ENCODE data around the gene RBM39. TPM values are rescaled to one million over a fixed set of nuclear protein-coding genes. Genes with fewer than 3 reads are reported as not detected.
A peak's percentile ranks its signal among the peaks of the same experiment; 100 is the strongest.

RBM39 gene
- total and polyA plus RNA-seq, 2 of the 8 experiments (the other 6 are each of a cell fraction or from before 2014, with no cell fraction given): 78.0 to 219 TPM

DNA sequence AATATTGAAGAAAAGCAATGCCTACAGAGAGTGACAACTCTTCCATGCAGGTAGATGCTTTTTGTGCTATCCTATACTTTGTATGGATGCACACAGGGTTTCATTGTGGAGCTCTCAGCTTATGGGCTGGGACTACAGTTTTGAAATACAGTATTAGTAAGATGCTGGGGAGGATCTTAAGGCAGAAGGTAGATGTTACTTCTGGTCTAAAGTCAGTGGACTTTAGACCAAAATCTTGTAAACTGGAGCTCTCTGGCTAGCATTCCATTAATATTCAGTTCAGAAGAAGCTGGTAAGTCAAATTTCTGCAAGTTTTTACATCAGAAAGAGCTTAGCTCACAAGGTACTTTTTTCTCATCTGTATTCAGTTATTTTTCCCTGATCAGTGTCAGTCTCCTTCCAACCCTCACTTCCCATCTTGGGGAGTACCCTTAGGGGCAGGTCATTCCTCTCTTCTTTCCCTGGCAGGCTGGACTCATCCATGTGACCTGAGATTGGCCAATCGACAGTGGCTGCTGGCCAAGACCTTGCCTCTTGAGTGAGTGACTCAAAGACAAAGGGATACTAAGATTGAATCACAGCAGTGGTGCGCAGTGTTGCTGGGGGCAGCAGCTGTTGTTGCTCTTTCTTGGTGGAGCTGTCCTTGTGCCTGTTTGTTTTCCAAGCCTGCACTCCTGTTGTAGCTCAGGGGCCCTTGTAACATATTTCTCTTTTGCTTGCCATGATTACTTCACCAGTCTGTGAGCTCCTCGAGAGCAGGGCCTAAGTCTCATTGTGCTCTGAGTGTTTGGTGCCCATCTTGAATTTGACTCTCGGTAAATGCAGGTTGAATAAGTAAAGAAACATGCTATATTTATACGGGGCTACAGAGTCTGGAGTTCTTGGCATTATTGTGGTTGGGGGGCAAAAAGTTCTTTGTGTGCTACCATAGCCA is 26.9 kb upstream of the RBM39 start (continued):
- TF ChIP-seq, protein P1, sequence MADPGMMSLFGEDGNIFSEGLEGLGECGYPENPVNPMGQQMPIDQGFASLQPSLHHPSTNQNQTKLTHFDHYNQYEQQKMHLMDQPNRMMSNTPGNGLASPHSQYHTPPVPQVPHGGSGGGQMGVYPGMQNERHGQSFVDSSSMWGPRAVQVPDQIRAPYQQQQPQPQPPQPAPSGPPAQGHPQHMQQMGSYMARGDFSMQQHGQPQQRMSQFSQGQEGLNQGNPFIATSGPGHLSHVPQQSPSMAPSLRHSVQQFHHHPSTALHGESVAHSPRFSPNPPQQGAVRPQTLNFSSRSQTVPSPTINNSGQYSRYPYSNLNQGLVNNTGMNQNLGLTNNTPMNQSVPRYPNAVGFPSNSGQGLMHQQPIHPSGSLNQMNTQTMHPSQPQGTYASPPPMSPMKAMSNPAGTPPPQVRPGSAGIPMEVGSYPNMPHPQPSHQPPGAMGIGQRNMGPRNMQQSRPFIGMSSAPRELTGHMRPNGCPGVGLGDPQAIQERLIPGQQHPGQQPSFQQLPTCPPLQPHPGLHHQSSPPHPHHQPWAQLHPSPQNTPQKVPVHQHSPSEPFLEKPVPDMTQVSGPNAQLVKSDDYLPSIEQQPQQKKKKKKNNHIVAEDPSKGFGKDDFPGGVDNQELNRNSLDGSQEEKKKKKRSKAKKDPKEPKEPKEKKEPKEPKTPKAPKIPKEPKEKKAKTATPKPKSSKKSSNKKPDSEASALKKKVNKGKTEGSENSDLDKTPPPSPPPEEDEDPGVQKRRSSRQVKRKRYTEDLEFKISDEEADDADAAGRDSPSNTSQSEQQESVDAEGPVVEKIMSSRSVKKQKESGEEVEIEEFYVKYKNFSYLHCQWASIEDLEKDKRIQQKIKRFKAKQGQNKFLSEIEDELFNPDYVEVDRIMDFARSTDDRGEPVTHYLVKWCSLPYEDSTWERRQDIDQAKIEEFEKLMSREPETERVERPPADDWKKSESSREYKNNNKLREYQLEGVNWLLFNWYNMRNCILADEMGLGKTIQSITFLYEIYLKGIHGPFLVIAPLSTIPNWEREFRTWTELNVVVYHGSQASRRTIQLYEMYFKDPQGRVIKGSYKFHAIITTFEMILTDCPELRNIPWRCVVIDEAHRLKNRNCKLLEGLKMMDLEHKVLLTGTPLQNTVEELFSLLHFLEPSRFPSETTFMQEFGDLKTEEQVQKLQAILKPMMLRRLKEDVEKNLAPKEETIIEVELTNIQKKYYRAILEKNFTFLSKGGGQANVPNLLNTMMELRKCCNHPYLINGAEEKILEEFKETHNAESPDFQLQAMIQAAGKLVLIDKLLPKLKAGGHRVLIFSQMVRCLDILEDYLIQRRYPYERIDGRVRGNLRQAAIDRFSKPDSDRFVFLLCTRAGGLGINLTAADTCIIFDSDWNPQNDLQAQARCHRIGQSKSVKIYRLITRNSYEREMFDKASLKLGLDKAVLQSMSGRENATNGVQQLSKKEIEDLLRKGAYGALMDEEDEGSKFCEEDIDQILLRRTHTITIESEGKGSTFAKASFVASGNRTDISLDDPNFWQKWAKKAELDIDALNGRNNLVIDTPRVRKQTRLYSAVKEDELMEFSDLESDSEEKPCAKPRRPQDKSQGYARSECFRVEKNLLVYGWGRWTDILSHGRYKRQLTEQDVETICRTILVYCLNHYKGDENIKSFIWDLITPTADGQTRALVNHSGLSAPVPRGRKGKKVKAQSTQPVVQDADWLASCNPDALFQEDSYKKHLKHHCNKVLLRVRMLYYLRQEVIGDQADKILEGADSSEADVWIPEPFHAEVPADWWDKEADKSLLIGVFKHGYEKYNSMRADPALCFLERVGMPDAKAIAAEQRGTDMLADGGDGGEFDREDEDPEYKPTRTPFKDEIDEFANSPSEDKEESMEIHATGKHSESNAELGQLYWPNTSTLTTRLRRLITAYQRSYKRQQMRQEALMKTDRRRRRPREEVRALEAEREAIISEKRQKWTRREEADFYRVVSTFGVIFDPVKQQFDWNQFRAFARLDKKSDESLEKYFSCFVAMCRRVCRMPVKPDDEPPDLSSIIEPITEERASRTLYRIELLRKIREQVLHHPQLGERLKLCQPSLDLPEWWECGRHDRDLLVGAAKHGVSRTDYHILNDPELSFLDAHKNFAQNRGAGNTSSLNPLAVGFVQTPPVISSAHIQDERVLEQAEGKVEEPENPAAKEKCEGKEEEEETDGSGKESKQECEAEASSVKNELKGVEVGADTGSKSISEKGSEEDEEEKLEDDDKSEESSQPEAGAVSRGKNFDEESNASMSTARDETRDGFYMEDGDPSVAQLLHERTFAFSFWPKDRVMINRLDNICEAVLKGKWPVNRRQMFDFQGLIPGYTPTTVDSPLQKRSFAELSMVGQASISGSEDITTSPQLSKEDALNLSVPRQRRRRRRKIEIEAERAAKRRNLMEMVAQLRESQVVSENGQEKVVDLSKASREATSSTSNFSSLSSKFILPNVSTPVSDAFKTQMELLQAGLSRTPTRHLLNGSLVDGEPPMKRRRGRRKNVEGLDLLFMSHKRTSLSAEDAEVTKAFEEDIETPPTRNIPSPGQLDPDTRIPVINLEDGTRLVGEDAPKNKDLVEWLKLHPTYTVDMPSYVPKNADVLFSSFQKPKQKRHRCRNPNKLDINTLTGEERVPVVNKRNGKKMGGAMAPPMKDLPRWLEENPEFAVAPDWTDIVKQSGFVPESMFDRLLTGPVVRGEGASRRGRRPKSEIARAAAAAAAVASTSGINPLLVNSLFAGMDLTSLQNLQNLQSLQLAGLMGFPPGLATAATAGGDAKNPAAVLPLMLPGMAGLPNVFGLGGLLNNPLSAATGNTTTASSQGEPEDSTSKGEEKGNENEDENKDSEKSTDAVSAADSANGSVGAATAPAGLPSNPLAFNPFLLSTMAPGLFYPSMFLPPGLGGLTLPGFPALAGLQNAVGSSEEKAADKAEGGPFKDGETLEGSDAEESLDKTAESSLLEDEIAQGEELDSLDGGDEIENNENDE (IDR thresholded peaks at IDR 0.05; ENCODE audit: insufficient replicate concordance, low read length): no peak
- TF ChIP-seq KDM1A (IDR thresholded peaks at IDR 0.05; ENCODE audit: borderline replicate concordance, low read length) (no peak), MAFK (IDR thresholded peaks at IDR 0.05; ENCODE audit: low read depth, low read length) (no peak), EGR1 (IDR thresholded peaks at IDR 0.05; ENCODE audit: borderline replicate concordance, low read depth, low read length) (no peak), ZNF274 (IDR thresholded peaks at IDR 0.05; ENCODE audit: borderline replicate concordance, extremely low read depth, low read length) (no peak), SP1 (IDR thresholded peaks at IDR 0.05; ENCODE audit: low read depth, low read length) (peak; percentile 57; the same call in 1 of the 2 replicates), RBBP5 (IDR thresholded peaks at IDR 0.05; ENCODE audit: borderline replicate concordance, low read depth, low read length) (peak; percentile 41; the same call in 1 of the 2 replicates)
- TF ChIP-seq, protein P2, sequence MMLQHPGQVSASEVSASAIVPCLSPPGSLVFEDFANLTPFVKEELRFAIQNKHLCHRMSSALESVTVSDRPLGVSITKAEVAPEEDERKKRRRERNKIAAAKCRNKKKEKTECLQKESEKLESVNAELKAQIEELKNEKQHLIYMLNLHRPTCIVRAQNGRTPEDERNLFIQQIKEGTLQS (IDR thresholded peaks at IDR 0.05; ENCODE audit: insufficient read depth, low read depth, low read length): no peak
